Cardiac muscle cell (in vitro differentiated cells and primary cell): ENCODE results near the gene AATF. TPM values are rescaled to one million over a fixed set of nuclear protein-coding genes. Genes with fewer than 3 reads are reported as not detected.

Experiments used
- DNase-seq, 2 donors: peaks; one replicate each; pipeline versions ENCODE4 v3.0.0 to v3.0.0-alpha.2; 2010 to 2017; ENCODE audit warnings: low read depth in 1 of 2, low spot score in 1 of 2
- H3K27ac ChIP-seq: fragments of 200-600 bp; sonication (generic); 2 replicates; pipeline ENCODE4 v1.5.1; 2016
- H3K27me3 ChIP-seq: fragments of 200-600 bp; sonication (generic); 2 replicates; pipeline ENCODE4 v1.6.0; 2016; ENCODE audit warnings: control low read depth
- H3K36me3 ChIP-seq: fragments of 200-600 bp; sonication (generic); 2 replicates; pipeline ENCODE4 v1.5.1; 2016; ENCODE audit warnings: control low read depth
- H3K4me1 ChIP-seq: fragments of 200-600 bp; sonication (generic); 2 replicates; pipeline ENCODE4 v1.8.1; 2017; ENCODE audit warnings: low read depth, mild to moderate bottlenecking, mixed run types
- H3K4me3 ChIP-seq: fragments of 200-600 bp; sonication (generic); 2 replicates; pipeline ENCODE4 v1.5.1; 2016; ENCODE audit warnings: mild to moderate bottlenecking
- H3K9me3 ChIP-seq: fragments of 200-600 bp; sonication (generic); 2 replicates; pipeline ENCODE4 v1.5.1; 2017; ENCODE audit warnings: low read depth, mild to moderate bottlenecking, control low read depth
- CTCF ChIP-seq: IDR thresholded peaks from 2 replicates; pipeline ENCODE4 v1.5.1; 2012; ENCODE audit warnings: low read depth, mild to moderate bottlenecking, low read length
- polyA plus RNA-seq: library from polyadenylated mRNA; unstranded; fragments of >200 nt; fragmentation: Nextera tagmentation; extraction: Ambion mirVana; gene quantifications from 2 replicates; pipeline ENCODE4 v1.2.1, GENCODE V29; 2016
- total RNA-seq: library from RNA; depleted of rRNA; stranded (reverse); fragments of >200 nt; gene quantifications from 2 replicates; pipeline ENCODE4 v1.2.3, GENCODE V29; 2016

The AATF gene
- total and polyA plus RNA-seq, 2 experiments from 2014 or later = 43.3 to 50.2 TPM

GRCh38 chr17:37096071-37096470, 147.3 kb downstream of the AATF start:
- no peak for DNase-seq
- H3K27me3 ChIP-seq = no peaks in the 10 kb centered on the region
- no peaks in the 10 kb centered on the region for H3K9me3 ChIP-seq
- peak overlapping the region; percentile 73 for H3K27ac ChIP-seq
- peaks cover 47% of the 10 kb centered on the region for H3K4me1 ChIP-seq
- H3K36me3 ChIP-seq = peaks cover 4% of the 10 kb centered on the region
- TF ChIP-seq CTCF = no peak
- no peak overlapping the region for H3K4me3 ChIP-seq

- peaks cover 43% of the 10 kb centered on the region for H3K4me1 ChIP-seq
- no peak for TF ChIP-seq CTCF
- H3K4me3 ChIP-seq = no peak overlapping the region
- H3K9me3 ChIP-seq = no peaks in the 10 kb centered on the region
- no peaks in the 10 kb centered on the region for H3K27me3 ChIP-seq
- DNase-seq = no peak
- H3K36me3 ChIP-seq = peaks cover 4% of the 10 kb centered on the region
- peak overlapping the region; percentile 73 for H3K27ac ChIP-seq
Measured at GRCh38 chr17:37097154-37097553, 148.4 kb downstream of the AATF start.

- Histone ChIP-seq H3K27me3 (no peaks in the 10 kb centered on the region), H3K9me3 (no peaks in the 10 kb centered on the region), H3K27ac (peak overlapping the region; percentile 83), H3K4me3 (no peak overlapping the region), H3K4me1 (peaks cover 43% of the 10 kb centered on the region), H3K36me3 (peaks cover 4% of the 10 kb centered on the region)
- no peak for DNase-seq
- TF ChIP-seq CTCF = no peak
Measured at GRCh38 chr17:37098152-37098551, 149.4 kb downstream of the AATF start.

- Histone ChIP-seq H3K36me3 (peaks cover 4% of the 10 kb centered on the region), H3K27ac (peak overlapping the region; percentile 83), H3K4me1 (peaks cover 43% of the 10 kb centered on the region), H3K27me3 (no peaks in the 10 kb centered on the region), H3K4me3 (no peak overlapping the region), H3K9me3 (no peaks in the 10 kb centered on the region)
- DNase-seq = peak in 1 of 2 donors; percentile 67
- TF ChIP-seq CTCF = no peak
Measured at GRCh38 chr17:37098910-37099664, 150.3 kb downstream of the AATF start.

GRCh38 chr17:37100231-37100630, 151.5 kb downstream of the AATF start:
- no peak overlapping the region for H3K4me3 ChIP-seq
- peak in 1 of 2 donors; percentile 17 for DNase-seq
- no peaks in the 10 kb centered on the region for H3K9me3 ChIP-seq
- H3K27me3 ChIP-seq = no peaks in the 10 kb centered on the region
- peaks cover 42% of the 10 kb centered on the region for H3K4me1 ChIP-seq
- H3K36me3 ChIP-seq = peaks cover 4% of the 10 kb centered on the region
- TF ChIP-seq CTCF = no peak
- H3K27ac ChIP-seq = peak overlapping the region; percentile 83
